ENCODE results near the gene SPSB1. TPM values are rescaled to one million over a fixed set of nuclear protein-coding genes. Genes with fewer than 3 reads are reported as not detected.

The SPSB1 gene
- total and polyA plus RNA-seq, 12 donors, result 1.4 to 14.0 (median 9.9) TPM

DNA sequence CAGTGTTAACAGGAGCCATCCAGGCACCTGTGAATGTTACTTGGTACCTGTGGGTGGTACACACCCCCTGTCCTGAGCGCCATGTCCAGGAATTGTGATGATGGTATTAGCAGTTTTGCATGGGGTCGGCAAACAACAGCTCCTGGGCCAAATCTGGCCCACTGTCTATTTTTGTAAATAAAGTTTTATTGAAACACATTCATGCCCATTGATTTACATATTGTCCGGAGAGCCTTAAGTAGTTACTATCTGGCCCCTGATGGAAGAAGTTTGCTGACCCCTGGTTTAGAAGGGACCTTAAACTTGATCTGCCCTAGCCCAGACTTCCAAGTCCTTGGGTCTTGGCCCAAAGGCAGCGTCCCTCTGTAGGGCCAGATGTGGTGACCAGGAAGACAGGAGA is 58.3 kb downstream of the SPSB1 start:
- no peaks in the 10 kb centered on the region for H3K4me1 ChIP-seq (replicated peaks in 1 of 2)
- WGBS, 4 donors, result 92 to 97% (median 97%) methylated on average over 4 of the region's 4 CpGs
- H3K27me3 ChIP-seq, result no peaks in the 10 kb centered on the region
- H3K4me3 ChIP-seq, result no peak overlapping the region
- H3K36me3 ChIP-seq (replicated peaks in 1 of 2), result peaks cover 0 to 4% of the 10 kb centered on the region in 2 donors
- no peak overlapping the region for H3K27ac ChIP-seq
- intact Hi-C loops (cut with DNase I), result no loop called here
- no peak for DNase-seq
- no peak for TF ChIP-seq POLR2A (IDR thresholded peaks at IDR 0.05)
- TF ChIP-seq, protein P1, sequence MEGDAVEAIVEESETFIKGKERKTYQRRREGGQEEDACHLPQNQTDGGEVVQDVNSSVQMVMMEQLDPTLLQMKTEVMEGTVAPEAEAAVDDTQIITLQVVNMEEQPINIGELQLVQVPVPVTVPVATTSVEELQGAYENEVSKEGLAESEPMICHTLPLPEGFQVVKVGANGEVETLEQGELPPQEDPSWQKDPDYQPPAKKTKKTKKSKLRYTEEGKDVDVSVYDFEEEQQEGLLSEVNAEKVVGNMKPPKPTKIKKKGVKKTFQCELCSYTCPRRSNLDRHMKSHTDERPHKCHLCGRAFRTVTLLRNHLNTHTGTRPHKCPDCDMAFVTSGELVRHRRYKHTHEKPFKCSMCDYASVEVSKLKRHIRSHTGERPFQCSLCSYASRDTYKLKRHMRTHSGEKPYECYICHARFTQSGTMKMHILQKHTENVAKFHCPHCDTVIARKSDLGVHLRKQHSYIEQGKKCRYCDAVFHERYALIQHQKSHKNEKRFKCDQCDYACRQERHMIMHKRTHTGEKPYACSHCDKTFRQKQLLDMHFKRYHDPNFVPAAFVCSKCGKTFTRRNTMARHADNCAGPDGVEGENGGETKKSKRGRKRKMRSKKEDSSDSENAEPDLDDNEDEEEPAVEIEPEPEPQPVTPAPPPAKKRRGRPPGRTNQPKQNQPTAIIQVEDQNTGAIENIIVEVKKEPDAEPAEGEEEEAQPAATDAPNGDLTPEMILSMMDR (IDR thresholded peaks at IDR 0.05), result no peak
- no peaks in the 10 kb centered on the region for H3K9me3 ChIP-seq (replicated peaks in 1 of 3)

DNA sequence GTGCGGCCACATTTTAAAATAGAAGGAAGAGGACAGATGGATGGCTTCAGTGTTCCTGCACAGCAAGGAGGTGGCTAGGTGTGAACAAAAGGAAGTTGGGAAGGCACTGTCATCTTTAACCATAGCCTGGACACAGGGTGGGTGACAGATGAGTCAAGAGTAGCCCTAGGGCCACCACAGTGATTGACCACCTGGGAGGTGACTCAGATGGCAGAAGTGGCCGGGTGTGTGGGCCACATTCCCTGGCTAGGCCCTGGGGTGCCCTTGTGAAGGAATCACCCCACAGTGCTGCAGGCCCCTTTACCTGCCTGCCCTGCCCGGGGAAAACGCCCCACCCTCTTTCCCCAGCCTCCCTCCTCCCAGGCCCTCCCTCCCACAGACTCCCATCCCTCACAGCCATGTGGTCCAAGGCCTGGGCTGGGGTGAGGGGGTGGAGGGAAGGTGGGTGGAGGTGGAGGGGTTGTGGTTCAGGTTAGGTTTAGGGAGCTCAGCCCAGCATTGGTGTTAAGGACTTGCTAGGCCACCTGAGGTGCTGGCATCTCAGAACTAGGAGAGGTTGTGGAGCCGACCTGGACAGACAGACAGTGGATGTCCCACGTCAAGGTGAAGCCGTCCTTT is 59.1 kb downstream of the SPSB1 start:
- DNase-seq, result no peak
- intact Hi-C loops (cut with DNase I), result no loop called here
- Histone ChIP-seq H3K4me3 (no peak overlapping the region), H3K4me1 (replicated peaks in 1 of 2) (no peaks in the 10 kb centered on the region), H3K9me3 (replicated peaks in 1 of 3) (no peaks in the 10 kb centered on the region), H3K27me3 (no peaks in the 10 kb centered on the region), H3K36me3 (replicated peaks in 1 of 2) (peaks cover 0 to 7% of the 10 kb centered on the region in 2 donors), H3K27ac (no peak overlapping the region)
- 81 to 94% (median 91%) methylated on average over 4 to 7 of the region's 7 CpGs for WGBS, 4 donors
- TF ChIP-seq POLR2A (IDR thresholded peaks at IDR 0.05), result no peak
- TF ChIP-seq, protein P1 (IDR thresholded peaks at IDR 0.05), result no peak

DNA sequence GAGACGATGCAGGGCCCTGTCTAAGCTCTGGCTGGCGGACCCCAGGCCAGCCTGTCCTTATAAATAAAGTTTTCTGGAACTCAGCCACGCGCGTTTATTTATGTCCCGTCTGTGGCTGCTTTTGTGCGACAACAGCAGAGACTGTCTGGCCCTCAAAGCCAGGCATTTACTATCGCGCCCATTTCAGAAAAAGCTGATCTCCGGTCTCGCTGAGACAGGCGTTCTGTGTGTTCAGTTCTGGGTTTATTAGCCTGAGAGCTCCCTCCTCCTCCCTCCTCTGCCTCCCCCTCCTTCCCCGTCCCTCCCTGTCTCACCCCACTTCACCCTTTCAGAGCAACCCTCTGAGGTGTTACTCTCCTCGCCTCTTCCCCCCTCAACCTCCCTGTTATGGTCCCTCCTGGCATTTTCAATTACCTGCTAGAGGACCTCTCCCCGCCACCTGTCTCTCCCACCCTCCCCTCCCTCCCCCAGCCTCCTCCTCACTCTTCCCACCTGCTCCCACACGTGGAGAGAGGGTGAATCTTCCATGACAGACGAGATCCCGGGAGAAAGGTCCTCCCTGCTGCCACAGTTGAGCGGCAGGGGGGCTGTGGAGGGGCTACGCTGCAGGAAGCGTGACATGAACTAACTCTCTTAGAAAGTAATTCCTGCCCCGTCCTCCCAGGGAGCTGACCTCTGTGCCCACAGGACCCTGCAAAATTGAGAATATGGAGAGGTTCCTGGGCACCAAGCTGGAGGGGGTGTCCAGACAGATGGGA is 59.9 kb downstream of the SPSB1 start:
- intact Hi-C loops (cut with DNase I), result no loop called here
- Histone ChIP-seq H3K27ac (peak overlapping the region in 1 of 5 donors; percentile 27), H3K27me3 (no peaks in the 10 kb centered on the region), H3K4me1 (replicated peaks in 1 of 2) (no peaks in the 10 kb centered on the region), H3K4me3 (no peak overlapping the region), H3K9me3 (replicated peaks in 1 of 3) (no peaks in the 10 kb centered on the region), H3K36me3 (replicated peaks in 1 of 2) (peaks cover 0 to 7% of the 10 kb centered on the region in 2 donors)
- DNase-seq, result no peak
- TF ChIP-seq POLR2A (IDR thresholded peaks at IDR 0.05), result no peak
- TF ChIP-seq, protein P1 (IDR thresholded peaks at IDR 0.05), result no peak
- whole genome bisulfite sequencing, 4 donors, result 64 to 77% (median 69%) methylated on average over 17 to 22 of the region's 22 CpGs

DNA sequence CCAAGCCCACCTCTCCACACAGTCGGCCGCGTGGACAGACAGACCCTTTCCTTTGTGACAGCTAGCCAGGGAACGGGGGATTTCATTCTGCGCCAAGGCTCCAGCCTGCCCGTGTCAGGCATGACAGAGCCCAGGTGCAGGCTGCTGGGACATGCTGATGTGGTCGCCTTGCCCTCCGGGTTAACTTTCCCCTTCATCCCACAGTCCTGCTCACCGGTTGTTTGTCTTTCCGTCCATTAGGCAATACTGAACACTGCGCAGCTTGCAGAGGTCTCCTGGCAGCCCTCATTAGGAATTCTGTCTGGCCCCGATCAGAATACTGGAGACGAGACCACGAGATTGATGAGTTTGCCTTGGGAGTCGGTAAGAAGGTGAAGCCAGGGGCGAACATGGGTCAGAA is 62.8 kb downstream of the SPSB1 start:
- intact Hi-C loops (cut with DNase I), result no loop called here
- WGBS, 4 donors, result 82 to 92% (median 87%) methylated on average over 11 to 16 of the region's 16 CpGs
- Histone ChIP-seq H3K9me3 (replicated peaks in 1 of 3) (no peaks in the 10 kb centered on the region), H3K4me1 (replicated peaks in 1 of 2) (no peaks in the 10 kb centered on the region), H3K36me3 (replicated peaks in 1 of 2) (peaks cover 0 to 7% of the 10 kb centered on the region in 2 donors), H3K27me3 (no peaks in the 10 kb centered on the region), H3K4me3 (no peak overlapping the region), H3K27ac (no peak overlapping the region)
- DNase-seq, result no peak
- no peak for TF ChIP-seq POLR2A (IDR thresholded peaks at IDR 0.05)
- TF ChIP-seq, protein P1 (IDR thresholded peaks at IDR 0.05), result no peak
